Heart left ventricle (tissue), 13 donors: Measurements from ENCODE around the gene EOLA2.
"Not testable (repeated sequence)": the region's sequence is repeated elsewhere in the genome, so short reads cannot be mapped to it uniquely, and the experiment has no call there.

ENCODE experiments used
- POLR2A ChIP-seq, 2 donors: fragments of 450-650 bp; IDR thresholded peaks; one replicate each; pipeline ENCODE4 v1.6.1; 2017; ENCODE audit warnings: antibody characterized with exemption in 2 of 2, mild to moderate bottlenecking in 2 of 2, moderate library complexity in 2 of 2
- TF ChIP-seq, protein P1 (sequence below), 12 donors: fragments of 200-600 bp; sonication (generic) in 4 of 12; IDR thresholded peaks; one replicate each; pipeline versions ENCODE4 v1.5.0 to v1.8.0; 2018 to 2022; ENCODE audit warnings: antibody characterized with exemption in 12 of 12, mild to moderate bottlenecking in 5 of 12
- donor health status: ischemic (EF 13 %, LVEDD 7.1; RV severe dilation, severe dysfunction).
- donor health status: DM: no; HTN: yes; CAD: no.
- donor health status: DM: no; HTN: no; CAD: no.
- donor health status: ischemic (EF 25% LVEDD 6.9; RV normal size, moderate dysfunction).
- donor health status: ischemic (EF 25% LVEDD 5.7; RV mildly dilated, moderate dysfunction).
- donor health status: ischemic (EF 35%, LVEDD 5.7; RV mildly dilated, moderate dysfunction).
- donor health status: nonischemic (EF 11% LVEDD 7.7; RV severe dilation, severe dysfunction).
- donor health status: DM: yes; HTN: yes; CAD: no.
- donor health status: PGD.
- donor health status: ischemic (EF 29% LVEDD 5.4; RV normal size, mild dysfunction).
- donor health status: nonischemic (EF 23%, LVEDD 6.1; RV moderate dilation, normal function).

DNA sequence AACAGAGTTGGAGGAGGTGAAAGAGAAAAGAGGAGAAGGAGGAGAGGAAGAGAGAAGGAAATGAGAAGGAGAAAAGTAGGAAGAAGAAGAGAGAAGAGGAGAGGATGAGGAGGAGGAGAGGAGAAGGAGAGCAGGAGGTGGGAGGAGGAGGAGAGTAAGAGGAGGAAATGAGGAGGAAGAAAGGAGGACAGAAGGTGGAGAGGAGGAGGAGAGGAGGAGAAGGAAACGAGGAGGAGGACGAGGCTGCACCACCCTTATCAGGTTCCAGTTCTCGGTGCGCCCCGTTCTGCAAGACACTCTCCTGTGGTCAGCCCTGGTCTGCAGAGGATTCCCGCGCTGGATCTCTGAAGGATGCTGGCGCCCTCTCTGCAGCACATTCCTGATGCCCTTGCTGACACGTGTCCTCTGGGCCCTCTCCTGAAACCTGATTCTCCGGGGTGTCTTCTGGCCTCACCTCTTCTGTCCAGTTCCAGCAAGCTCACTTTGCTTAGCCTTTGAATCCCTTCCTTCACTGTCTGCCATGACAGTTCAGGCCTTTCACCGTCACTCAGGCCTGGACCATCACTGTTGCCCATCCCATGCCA is 6.9 kb upstream of the EOLA2 start:
- TF ChIP-seq POLR2A (IDR thresholded peaks at IDR 0.05): not testable (repeated sequence)
- TF ChIP-seq, protein P1, sequence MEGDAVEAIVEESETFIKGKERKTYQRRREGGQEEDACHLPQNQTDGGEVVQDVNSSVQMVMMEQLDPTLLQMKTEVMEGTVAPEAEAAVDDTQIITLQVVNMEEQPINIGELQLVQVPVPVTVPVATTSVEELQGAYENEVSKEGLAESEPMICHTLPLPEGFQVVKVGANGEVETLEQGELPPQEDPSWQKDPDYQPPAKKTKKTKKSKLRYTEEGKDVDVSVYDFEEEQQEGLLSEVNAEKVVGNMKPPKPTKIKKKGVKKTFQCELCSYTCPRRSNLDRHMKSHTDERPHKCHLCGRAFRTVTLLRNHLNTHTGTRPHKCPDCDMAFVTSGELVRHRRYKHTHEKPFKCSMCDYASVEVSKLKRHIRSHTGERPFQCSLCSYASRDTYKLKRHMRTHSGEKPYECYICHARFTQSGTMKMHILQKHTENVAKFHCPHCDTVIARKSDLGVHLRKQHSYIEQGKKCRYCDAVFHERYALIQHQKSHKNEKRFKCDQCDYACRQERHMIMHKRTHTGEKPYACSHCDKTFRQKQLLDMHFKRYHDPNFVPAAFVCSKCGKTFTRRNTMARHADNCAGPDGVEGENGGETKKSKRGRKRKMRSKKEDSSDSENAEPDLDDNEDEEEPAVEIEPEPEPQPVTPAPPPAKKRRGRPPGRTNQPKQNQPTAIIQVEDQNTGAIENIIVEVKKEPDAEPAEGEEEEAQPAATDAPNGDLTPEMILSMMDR (IDR thresholded peaks at IDR 0.05): not testable (repeated sequence)
